MV-4-11 (cell line): ENCODE results near the gene WAPL.

Experiments
- DNase-seq: peaks from one replicate; lab custom pipeline; 2025; lab: John Stamatoyannopoulos, UW

The WAPL gene

DNA sequence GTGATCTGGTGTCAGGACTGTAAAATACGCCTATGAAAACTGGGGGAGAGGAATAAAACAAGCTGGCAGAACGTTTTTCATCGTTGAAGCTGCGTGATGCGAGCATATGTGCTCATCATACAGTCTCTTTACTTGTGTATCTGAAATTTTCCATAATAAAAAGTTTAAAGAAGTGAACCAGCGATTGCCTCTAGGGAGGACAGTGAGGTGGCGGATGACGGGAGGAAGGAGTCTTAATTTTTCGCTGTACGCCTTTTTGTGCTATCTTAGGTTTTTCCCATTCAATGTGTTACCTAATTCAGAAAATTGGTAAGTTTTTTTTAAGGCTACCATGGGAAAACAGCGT lies 891 bp upstream of the WAPL start:
- DNase-seq = no peak

DNA sequence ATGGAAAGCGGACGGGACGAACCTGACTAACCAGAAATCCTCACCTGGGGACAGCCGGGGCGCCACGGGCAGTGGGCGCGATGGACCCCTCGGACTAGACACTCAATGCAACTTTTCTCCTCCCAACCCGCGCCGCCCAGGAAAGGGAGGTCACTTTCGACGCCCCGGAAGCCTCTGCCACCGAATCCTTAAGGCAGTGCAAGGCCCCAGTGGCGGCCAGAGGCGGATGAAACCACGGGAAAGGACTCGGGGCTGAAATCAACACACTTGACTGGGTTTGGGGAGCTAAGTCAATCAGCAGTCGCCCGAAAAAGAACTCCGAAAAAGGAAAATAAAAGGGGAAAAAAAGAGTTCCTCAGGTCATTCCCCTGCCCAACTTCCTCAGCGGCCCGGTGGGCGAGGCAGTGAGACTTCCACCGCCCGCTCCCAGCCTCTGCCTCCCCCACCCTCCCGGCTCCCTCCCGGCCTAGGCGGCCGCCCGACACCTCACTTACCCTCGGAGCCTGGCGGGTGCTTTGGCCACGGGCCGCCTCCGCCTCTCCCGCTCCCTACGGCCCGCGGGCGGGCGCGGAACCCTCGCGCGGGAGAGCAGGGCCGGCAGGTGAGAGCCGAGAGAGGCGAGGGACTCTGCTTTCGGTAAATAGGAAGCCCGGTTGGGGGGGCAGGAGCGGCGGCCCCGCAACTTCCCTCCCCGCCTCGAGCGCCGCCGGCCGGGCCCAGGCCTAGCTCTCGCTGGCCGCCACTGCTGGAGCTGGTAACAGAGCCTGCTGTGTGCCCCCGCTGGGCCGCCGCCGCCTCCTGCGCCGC lies 518 bp downstream of the WAPL start:
- peak; percentile 38 for DNase-seq

DNA sequence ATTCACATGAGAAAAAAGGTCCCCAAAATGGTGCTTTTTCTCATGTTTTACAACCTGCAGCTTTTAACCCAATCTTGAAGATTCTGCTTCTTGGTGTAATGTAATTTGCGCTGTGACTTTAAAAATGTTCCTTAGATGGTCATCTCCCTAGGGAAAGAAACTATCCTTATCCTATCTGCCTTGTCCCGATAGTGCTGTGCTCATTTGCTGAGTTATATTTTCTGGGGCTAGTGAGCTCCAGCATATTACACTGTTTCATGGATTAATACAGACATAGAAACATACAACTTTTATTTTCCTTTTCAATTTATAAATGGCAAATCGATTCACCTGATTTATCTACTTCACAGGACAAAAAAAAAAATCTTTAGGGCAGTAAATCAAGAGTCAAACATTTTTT lies 2.8 kb downstream of the WAPL start:
- no peak for DNase-seq

DNA sequence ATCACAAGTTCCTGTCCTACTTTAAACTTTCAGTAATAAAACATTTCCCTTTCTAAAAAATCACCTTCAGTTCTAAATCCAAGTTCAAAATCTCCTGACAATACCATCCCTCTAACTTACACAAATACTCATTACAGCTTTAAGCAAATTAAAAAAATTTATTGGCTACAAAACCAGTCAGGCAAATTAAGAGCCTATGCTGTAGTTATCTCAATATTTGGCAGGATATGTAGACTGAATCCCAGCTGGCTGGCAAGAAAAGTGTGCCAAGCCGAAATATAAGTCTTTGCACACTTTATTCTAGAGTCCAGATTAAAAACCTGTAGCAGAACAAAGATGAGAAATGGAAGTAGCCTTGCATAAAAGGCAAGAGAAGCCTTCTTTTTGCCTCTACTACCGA lies 9.5 kb downstream of the WAPL start:
- DNase-seq = no peak

DNA sequence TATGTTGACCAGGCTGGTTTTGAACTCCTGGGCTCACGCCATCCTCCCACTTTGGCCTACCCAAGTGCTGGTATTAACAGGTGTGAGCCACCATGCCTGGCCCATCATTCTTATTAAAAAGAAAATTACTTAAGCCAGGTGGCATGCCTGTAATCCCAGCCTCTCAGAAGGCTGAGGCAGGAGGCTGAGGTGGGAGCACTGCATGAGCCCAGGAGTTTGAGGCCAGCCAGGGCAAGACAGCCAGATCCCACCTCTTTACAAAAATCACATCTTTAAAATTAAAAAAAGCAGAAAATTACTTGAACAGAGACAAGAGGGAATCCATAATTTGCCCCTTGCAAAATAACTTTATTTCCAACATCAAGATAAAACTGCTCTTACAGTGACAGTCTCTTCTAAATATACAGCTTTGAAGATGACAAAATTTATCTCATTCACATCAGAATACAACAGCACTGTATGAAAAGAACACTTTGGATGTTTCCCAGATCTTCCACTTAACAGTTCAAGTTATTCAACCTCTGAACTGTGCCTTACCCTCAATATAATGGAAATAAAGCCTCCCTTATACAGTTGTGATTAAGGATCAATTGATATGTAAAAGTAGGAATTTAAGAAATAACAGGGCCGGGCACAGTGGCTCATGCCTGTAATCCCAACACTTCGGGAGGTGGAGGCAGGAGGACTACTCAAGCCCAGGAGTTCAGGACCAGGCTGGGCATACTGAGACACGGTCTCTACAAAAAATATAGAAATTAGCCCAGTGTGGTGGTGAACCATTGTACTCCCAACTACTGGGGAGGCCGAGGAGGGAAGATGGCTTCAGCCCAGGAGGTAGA lies 10.3 kb downstream of the WAPL start:
- no peak for DNase-seq

DNA sequence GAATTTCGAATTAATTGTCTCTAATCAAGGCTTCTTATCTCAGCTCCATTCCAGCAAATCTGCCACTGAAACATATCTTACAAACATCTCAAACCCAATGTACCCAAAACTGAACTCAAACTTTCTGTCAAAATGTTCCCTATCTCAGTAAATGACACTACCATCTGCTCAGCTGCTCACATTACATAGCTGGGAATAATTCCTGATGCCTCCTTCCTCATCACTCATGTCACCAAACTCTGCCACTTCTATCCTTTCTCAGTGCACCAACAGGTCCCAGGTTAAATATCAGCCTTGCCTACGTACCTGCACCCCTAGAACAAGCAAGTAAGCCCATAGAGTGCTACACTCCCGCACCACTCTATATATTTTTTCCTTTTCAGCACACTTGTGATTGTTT lies 12.4 kb downstream of the WAPL start:
- no peak for DNase-seq

DNA sequence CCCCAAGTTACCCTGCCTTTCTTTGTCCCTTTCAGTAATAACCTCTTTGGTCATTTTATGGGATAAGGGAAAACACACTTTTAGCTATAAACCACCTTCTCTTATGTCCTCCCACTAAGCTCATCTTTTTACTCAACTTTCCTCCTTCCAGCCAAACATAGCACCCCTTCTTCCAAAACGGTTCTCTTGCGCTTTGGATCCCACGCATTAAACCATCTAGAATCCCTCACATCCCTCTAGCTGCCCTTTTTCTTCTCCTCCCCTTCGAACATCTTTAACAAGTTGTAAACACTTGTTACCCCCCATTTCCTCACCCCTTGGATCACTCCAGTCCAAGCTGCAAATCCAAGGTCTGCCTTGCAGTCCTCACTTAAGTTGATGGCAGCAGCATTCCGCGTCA lies 13.4 kb downstream of the WAPL start:
- no peak for DNase-seq

DNA sequence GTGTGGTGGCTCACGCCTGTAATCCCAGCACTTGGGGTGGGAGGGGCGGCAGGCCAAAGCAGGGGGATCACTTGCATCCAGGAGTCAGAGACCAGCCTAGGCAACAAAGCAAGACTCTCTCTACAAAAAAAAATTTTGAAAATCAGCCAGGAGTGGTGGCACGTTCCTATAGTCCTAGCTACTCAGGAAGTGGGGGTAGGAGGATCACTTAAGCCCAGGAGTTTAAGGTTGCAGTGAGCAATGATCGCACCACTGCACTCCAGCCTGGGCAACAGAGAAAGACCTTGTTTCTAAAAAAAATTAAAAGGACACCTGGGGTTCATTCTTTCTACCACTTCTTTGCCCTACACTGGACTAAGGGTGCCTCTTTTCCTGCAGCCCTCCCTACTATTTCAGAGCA lies 15.1 kb downstream of the WAPL start:
- DNase-seq = no peak

DNA sequence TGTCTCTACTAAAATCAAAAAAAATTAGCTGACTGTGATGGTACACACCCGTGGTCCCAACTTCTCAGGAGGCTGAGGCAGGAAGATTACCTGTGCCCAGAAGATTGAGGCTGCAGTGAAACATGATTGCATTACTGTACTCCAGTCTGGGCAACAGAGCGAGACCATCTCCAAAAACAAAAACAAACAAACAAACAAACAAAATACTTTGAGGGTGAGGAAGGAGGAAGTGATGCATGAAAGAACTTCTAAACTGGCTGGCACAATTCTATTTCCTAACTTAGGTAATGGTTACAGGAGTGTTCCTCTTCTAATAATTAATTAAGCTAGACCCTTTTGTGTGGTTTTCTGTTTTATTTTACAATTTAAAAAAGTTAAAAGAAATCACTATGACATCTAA lies 15.5 kb downstream of the WAPL start:
- no peak for DNase-seq

DNA sequence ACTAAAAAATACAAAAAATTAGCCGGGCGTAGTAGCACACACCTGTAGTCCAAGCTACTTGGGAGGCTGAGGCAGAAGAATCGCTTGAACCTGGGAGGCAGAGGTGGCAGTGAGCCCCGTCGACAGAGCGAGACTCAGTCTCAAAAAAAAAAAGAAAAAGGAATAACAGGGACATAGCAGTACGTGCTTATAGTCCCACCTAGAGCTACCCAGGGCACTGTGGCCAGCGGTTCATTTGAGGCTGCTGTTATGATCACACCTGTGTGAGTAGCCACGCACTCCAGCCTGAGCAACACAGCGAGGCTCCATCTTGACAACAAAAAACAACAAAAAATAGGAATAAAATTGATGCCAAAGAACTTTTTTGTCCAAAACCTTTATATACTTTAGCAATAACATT lies 17.1 kb downstream of the WAPL start:
- DNase-seq = no peak

DNA sequence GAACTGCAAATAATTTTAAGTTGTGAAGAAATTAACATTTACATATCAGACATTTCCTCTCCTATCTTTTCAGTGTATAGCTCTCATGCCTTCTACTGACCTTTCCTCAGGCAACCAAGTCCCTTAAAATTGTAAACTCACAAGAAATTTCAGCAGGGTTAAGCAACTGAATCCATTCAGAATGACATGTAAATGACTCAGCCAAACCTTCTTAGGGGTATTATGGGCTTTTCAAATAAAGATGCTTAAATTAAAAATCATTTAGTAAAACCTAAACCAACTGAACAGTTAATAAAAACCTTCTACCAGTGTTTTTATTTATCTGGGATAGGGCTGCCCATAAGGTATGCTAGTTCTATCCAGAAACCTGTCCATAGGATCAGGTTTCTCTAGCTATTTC lies 20.7 kb downstream of the WAPL start:
- no peak for DNase-seq

DNA sequence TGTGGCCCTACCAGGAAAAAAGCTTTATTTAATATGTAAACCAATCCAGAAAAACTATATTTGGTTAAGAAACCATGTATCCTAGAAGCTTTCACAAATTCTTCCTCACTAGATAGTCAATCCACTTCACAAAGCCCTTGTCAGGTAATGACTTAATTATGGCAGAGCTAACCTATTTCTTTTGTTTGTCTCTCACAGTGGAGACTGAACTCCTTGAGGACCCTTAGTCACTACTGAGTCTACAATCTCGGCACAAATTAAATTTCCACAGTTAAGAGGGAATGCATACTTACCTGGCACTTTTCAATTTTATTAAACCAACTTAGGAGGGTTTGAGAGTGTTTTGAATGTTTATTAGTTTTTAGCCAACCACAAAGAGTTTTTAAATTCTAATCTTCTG lies 23.0 kb downstream of the WAPL start:
- DNase-seq = no peak

DNA sequence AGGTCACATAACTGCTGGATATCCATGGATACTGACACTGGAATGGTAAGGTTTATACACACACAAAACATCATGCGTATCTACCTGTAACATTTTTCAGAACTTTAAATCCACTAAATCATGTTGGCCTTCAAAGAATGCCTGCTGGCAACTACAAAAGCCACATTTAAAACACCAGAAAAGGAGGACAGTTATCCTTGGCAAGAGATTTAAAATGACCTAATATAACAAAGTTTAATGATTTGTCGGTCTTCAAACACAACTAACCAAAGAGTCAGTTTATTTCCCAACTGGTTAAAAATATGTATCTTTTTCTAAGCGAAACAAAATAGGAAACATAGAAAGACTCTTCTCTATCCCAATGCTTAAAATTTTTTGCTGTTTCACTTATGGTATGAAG lies 24.0 kb downstream of the WAPL start:
- DNase-seq = no peak

DNA sequence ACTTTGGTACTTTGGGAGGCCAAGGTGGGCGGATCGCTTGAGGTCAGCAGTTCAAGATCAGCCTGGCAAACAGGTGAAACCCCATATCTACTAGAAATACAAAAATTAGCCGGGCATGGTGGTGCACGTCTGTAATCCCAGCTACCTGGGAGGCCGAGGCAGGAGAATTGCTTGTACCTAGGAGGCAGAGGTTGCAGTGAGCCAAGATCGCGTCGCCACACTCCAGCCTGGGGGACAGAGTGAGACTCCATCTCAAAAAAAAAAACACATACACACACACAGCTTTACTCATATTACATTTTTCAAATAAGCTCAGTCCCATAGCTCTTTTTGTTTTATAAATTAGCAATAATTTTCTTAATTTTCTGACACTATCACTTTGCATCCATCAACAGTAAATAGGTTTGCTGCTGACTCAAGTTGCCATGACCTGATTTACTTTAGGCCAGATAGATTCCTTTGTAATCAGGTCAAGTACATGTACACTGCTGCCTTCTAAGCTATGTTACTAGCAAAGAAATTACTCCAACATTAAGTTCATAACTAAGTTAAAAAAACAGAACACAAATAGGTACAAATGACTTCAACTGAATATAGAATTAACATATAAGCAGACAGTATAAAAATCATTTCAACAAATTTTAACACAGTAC lies 31.5 kb downstream of the WAPL start:
- DNase-seq = no peak

DNA sequence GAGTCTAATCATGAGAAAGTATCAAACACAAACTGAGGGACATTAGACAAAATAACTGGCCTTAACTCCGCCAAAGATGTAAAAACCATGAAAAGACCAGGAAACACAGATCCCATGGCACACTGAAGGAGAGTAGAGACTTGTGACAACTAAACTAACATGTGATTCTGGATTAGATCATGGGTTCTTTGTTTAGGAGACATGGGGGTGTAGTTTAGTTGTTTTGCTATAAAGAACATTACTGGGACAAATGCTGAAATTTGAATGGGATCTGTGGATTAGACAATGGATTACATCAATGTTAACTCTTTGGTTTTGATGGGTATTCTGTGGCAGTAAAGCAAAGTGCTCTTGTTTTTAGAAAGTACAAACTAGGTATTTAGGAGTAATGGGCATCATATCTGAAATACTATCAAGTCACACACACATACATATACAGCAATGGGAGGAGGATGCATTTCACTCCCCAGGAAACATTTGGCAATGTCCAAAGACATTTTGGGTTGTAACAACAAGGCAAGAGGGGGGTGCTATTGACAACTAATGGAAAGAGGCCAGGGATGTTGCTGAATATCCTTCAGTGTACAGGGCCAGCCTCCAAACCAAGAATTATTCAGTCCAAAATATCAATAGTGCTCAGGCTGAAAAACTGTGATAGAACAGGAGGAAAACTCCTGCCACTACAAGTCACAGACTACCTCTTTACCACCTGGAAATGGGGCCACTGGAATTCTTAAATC lies 32.4 kb downstream of the WAPL start:
- no peak for DNase-seq

DNA sequence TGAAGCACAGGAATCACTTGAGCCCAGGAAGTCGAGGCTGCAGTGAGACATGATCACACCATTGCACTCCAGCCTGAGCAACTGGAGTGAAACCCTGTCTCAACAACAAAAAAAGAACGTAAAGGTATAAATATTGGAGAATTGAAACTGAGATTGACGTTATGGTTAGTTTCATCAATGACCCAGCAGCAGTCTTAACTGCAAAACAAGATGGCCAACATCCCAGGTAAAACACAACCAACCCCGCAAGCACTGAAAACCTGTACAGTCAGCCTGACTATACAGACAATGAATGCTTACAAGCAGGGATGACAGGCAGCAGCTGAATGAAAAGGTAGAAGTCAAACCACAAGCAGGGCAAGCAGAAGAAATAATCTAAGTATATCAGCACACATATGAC lies 34.7 kb downstream of the WAPL start:
- no peak for DNase-seq

DNA sequence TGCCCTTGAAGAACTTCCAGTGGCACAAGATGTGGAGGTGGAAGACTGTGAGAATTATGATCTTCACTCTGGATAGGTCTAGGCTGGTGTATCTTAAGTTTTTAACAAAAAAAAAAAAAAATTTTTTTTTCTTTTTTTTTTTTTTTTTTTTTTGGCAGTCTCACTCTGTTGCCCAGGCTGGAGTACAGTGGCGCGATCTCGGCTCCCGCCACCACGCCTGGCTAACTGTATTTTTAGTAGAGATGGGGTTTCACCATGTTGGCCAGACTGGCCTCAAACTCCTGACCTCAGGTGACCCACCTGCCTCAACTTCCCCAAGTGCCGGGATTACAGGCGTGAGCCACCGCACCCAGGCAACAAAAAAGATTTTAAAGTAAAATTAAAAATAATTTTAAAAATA lies 37.9 kb downstream of the WAPL start:
- no peak for DNase-seq

DNA sequence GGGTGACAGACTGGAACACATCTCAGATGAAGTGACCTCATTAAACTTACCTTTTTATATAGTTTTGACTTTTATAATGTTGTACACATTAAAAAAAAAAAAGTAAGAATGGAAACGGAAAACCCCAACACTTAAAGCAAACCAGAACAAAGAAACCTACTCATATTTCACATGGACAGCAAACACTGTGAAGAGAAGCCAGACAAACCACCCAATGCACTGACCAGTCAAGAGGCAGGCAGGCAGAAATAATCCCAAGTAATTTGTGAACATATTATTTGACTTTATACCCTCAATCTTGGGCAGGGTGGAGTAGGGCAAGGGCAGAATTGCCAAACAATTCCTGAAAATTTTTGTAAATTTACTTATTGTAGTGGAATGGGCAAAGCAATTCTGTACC lies 39.8 kb downstream of the WAPL start:
- no peak for DNase-seq

DNA sequence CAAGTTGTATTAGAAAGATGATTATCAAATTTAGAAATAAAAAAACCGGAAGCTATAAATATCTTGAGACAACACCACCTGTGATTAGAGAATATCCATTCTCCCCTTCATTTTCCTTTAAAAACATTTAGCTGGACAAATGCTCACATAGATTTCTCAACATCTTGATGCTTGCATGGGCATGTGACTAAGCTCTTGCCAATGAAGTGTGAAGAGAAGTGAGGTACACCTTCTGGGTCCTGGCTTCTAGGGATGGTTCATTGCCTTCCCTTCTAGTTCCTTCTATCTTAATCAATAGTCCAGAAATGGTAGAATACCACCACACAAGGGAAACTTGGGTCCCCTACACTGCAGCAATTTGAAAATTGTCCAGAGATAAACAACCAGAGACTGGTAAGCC lies 41.0 kb downstream of the WAPL start:
- no peak for DNase-seq

DNA sequence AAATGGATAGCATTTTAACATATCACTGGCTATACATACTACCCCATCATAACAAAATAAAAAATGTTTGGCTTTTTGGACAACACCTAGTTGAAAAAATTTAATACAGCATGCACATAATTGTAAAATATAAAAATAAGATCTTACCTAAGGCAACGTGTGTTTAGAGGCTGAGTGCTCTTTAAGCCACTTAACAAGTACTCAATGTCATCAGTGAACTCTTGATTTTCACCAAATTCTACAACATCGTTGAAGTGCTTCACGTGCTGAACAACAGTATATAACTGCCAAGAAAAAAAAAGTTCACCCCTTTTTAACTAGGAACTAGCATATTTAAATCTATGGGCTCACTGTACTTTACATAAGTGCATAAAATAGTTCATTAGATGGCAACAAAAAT lies 49.5 kb downstream of the WAPL start:
- no peak for DNase-seq

DNA sequence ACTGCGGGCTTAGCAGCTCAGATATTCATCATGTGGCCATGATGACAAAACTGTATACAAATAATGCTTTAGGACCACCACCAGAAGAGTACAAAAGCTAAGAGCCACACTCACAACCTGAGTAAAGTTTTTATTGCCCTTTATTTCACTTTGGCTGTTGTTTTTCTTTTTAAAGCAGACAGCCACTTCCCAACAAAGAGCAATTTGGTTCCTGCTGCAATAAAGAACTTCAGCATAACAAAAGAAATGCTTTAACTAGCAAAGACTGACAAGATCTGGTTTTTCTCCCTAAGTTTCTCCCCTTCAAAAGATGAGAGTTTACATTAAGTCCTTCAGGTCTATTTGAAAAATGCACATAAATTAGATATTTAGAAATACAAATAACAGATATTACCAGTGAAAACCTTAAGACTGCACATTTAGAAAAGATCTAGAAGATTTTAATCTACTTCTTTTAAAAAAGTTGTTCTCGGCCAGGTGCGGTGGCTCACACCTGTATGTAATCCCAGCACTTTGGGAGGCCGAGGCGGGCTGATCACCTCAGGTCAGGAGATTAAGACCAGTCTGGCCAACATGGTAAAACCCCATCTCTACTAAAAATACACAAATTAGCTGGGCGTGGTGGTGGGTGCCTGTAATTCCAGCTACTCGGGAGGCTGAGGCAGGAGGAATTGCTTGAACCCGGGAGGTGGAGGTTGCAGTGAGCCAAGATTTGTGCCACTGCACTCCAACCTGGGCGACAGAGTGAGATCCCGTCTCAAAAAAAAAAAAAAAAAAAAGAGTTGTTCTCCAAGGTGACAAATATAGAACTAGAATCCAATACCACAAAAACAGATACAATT lies 59.4 kb downstream of the WAPL start:
- DNase-seq = no peak

DNA sequence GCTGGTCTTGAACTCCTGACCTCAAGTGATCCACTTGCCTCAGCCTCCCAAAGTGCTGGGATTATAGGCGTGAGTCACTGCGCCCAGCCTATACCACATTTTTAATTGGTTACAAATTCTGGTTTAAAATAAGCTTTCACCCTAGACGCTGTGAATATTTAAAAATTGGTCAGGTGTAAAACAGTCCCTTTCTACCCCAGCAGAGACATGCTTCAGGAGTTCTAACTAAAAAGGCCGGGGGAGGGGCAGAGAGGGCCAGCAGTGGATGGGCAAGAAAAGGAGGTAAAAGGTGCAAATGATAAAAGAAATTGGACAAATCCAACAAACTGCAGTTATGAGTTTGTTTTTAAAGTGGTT lies 70.0 kb downstream of the WAPL start:
- no peak for DNase-seq
